ENCODE results near the gene ARHGEF17.

Gene ARHGEF17

DNA sequence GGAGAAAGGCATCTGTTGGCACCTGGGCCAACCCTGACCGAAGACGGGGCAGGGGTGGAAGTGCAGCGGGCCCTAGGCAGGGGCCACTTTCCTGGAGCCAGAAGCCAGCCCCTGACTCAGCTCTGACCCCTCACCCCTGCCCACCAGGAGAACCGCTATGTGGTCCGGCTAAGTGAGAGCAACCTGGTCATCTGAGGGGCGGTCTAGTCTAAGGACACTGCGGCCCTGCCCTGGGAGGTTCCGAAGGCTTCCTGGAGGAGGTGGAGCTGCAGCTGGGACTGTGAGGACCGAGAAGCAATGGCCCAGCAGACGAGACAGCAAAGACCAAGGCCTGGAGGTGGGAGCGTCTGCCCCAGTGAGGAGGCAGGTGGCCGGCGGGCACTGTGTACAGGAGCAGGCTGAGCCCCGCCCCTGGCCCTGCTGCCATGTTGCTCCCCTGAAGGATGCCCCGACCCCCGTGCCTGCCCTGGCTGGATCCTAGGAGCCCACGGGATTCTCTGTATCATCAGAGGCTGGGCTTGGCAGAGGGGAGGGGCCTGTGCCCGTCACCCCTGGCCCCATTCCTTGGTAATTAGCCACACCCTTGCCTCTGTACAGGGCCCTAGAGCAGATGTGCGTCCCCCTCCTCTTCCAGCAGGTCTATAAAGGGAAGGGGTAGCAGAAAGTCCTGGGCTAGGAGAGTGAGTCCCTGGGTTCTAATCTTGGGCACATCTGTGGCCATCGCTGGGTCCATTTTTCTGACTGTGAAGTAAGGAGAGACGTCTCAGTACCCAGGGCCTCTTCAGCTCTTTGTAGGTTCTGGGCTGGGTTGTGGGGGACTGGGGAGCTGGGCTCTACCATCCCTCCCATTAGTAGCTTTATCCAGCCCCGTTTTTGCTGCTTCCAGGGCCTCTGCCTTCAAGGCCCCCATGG lies 87.5 kb downstream of the ARHGEF17 start:
- H3K27me3 ChIP-seq (ENCODE audit: insufficient read depth, poor library complexity, severe bottlenecking) = no peaks in the 10 kb centered on the region
- ATAC-seq (ENCODE audit: low read depth) (no peak), DNase-seq (ENCODE audit: low spot score) (no peak)
- no peaks in the 10 kb centered on the region for H3K9me3 ChIP-seq (ENCODE audit: severe bottlenecking)
- no peak overlapping the region for H3K27ac ChIP-seq (ENCODE audit: poor library complexity, severe bottlenecking)
- peaks cover 39% of the 10 kb centered on the region; the same call in 1 of the 2 replicates for H3K36me3 ChIP-seq (ENCODE audit: low read depth)
- TF ChIP-seq, protein P1, sequence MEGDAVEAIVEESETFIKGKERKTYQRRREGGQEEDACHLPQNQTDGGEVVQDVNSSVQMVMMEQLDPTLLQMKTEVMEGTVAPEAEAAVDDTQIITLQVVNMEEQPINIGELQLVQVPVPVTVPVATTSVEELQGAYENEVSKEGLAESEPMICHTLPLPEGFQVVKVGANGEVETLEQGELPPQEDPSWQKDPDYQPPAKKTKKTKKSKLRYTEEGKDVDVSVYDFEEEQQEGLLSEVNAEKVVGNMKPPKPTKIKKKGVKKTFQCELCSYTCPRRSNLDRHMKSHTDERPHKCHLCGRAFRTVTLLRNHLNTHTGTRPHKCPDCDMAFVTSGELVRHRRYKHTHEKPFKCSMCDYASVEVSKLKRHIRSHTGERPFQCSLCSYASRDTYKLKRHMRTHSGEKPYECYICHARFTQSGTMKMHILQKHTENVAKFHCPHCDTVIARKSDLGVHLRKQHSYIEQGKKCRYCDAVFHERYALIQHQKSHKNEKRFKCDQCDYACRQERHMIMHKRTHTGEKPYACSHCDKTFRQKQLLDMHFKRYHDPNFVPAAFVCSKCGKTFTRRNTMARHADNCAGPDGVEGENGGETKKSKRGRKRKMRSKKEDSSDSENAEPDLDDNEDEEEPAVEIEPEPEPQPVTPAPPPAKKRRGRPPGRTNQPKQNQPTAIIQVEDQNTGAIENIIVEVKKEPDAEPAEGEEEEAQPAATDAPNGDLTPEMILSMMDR (IDR thresholded peaks at IDR 0.05; ENCODE audit: poor library complexity, severe bottlenecking) = no peak
- H3K4me1 ChIP-seq (ENCODE audit: insufficient read depth, poor library complexity, severe bottlenecking) = no peaks in the 10 kb centered on the region
- H3K4me3 ChIP-seq (ENCODE audit: severe bottlenecking) = no peak overlapping the region

DNA sequence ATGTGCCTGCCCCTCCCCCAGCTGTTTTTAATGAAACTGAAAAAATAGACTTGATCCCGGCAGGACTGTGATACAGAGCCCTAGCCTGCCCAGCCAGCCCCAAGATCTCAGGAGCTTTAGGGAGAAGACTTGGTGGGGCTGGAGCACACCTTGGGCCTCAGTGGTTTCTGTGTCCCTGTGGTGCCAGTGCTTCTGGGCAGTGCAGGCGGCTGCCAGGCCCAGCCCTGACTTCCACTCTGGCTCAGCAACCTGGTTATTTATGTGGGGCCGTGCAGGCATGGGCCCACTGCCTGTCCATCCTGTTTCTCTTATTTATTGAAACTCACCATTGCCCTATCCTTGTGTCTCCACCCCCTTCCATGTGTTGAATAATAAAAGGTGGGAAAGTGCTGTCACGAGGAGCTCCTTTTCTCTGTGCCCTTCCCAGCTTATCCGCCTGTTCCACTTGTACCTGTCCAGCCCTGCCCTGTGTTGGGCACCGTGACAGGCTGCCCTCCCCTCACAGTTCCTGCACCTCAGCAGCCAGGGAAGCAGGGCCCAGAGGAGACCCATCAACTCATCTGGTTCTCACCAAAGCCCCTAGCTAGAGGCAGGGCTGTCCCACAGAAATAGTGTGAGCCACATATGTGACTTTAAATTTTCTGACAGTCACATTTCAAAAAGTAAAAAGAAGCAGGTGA lies 88.3 kb downstream of the ARHGEF17 start:
- peaks cover 37% of the 10 kb centered on the region; the same call in 1 of the 2 replicates for H3K36me3 ChIP-seq (ENCODE audit: low read depth)
- H3K4me1 ChIP-seq (ENCODE audit: insufficient read depth, poor library complexity, severe bottlenecking) = no peaks in the 10 kb centered on the region
- no peak for ATAC-seq (ENCODE audit: low read depth)
- H3K4me3 ChIP-seq (ENCODE audit: severe bottlenecking) = no peak overlapping the region
- H3K27ac ChIP-seq (ENCODE audit: poor library complexity, severe bottlenecking) = no peak overlapping the region
- no peak for DNase-seq (ENCODE audit: low spot score)
- H3K27me3 ChIP-seq (ENCODE audit: insufficient read depth, poor library complexity, severe bottlenecking) = no peaks in the 10 kb centered on the region
- TF ChIP-seq, protein P1 (IDR thresholded peaks at IDR 0.05; ENCODE audit: poor library complexity, severe bottlenecking) = no peak
- no peaks in the 10 kb centered on the region for H3K9me3 ChIP-seq (ENCODE audit: severe bottlenecking)

DNA sequence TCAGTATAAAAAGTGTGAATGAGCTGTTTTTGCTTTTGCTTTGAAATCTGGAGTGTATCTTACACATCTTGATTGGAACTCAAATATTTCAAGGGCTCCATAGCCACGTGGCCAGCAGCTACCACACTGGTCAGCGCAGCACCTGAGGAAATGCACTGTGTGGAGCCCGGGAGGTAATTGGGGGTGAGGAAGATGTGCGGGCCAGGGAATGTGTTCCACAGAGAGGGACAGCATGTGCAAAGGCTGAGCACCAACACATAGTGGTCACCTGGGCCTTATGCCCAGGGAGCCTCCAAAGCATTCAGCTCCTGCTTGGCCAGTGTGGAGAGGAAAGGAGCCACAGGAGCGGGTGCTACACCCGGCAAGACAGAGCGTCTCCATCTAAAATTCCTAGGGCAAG lies 88.9 kb downstream of the ARHGEF17 start:
- Histone ChIP-seq H3K4me1 (ENCODE audit: insufficient read depth, poor library complexity, severe bottlenecking) (no peaks in the 10 kb centered on the region), H3K36me3 (ENCODE audit: low read depth) (peaks cover 37% of the 10 kb centered on the region; the same call in 1 of the 2 replicates)
- no peak for ATAC-seq (ENCODE audit: low read depth)

DNA sequence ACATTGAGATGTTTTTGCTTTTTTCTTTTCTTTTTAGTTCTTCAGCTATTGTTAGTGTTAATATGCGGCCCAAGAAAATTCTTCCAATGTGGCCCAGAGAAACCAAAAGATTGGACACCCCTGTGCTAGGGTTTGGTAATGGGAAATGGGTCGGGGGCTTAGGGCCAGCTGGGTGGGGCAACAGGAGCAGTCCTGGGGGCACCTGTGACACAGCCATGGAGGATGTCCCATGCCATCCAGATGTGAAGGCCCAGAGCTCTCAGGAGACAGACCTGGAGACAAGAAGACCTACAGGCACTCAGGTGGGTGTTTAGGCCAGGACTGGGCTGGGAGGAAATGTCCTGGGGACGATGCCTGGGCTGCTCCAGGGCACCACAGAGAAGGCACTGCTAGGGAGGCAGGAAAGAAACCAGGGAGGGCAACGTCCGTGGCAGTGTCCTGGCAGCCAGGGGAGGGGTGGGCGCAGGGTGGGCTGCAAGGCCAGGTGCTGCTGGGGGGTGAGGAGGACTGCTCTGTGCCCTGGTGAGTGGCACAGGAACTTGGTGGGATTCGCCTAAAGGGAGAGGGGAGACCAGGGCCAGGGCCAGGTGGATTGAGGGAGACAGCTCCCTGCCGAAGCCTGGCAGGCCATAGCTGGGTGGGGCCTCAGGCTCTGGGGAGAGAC lies 89.5 kb downstream of the ARHGEF17 start:
- Histone ChIP-seq H3K27me3 (ENCODE audit: insufficient read depth, poor library complexity, severe bottlenecking) (no peaks in the 10 kb centered on the region), H3K27ac (ENCODE audit: poor library complexity, severe bottlenecking) (no peak overlapping the region), H3K9me3 (ENCODE audit: severe bottlenecking) (no peaks in the 10 kb centered on the region), H3K4me3 (ENCODE audit: severe bottlenecking) (no peak overlapping the region), H3K4me1 (ENCODE audit: insufficient read depth, poor library complexity, severe bottlenecking) (no peaks in the 10 kb centered on the region), H3K36me3 (ENCODE audit: low read depth) (peaks cover 37% of the 10 kb centered on the region; the same call in 1 of the 2 replicates)
- TF ChIP-seq, protein P1 (IDR thresholded peaks at IDR 0.05; ENCODE audit: poor library complexity, severe bottlenecking) = no peak
- DNase-seq (ENCODE audit: low spot score) = no peak
- ATAC-seq (ENCODE audit: low read depth) = no peak

More for the DNA sequence above, 88.9 kb downstream of the ARHGEF17 start:
- TF ChIP-seq, protein P1 (IDR thresholded peaks at IDR 0.05; ENCODE audit: poor library complexity, severe bottlenecking) = no peak
- Histone ChIP-seq H3K27me3 (ENCODE audit: insufficient read depth, poor library complexity, severe bottlenecking) (no peaks in the 10 kb centered on the region), H3K4me3 (ENCODE audit: severe bottlenecking) (no peak overlapping the region), H3K27ac (ENCODE audit: poor library complexity, severe bottlenecking) (no peak overlapping the region), H3K9me3 (ENCODE audit: severe bottlenecking) (no peaks in the 10 kb centered on the region)
- no peak for DNase-seq (ENCODE audit: low spot score)
